GM23248 (cell line): ENCODE measurements around the gene CFAP74. TPM values are rescaled to one million over a fixed set of nuclear protein-coding genes. Genes with fewer than 3 reads are reported as not detected.

Experiments
- DNase-seq: peaks from one replicate; pipeline ENCODE4 v3.0.0-alpha.2; 2015
- H2AFZ ChIP-seq: fragments of 200-600 bp; sonication (generic); 2 replicates; pipeline ENCODE4 v1.6.1; 2016; ENCODE audit warnings: antibody characterized with exemption
- H3F3A ChIP-seq: fragments of 200-600 bp; sonication (generic); 2 replicates; pipeline ENCODE4 v1.6.1; 2016; ENCODE audit warnings: mild to moderate bottlenecking, antibody characterized with exemption, mixed run types; ENCODE audit not compliant: insufficient read depth
- H3K27ac ChIP-seq: fragments of 200-600 bp; sonication (generic); 2 replicates; pipeline ENCODE4 v1.5.1; 2016; ENCODE audit warnings: mild to moderate bottlenecking
- H3K27me3 ChIP-seq: fragments of 200-600 bp; sonication (generic); replicated peaks from 2 replicates; pipeline ENCODE4 v1.6.1; 2016; ENCODE audit warnings: mild to moderate bottlenecking; ENCODE audit not compliant: insufficient read depth
- H3K36me3 ChIP-seq: fragments of 200-600 bp; sonication (generic); 2 replicates; pipeline ENCODE4 v1.6.1; 2016; ENCODE audit warnings: low read depth, mild to moderate bottlenecking
- H3K4me1 ChIP-seq: fragments of 200-600 bp; sonication (generic); 2 replicates; pipeline ENCODE4 v1.6.1; 2016; ENCODE audit warnings: mild to moderate bottlenecking; ENCODE audit not compliant: insufficient read depth
- H3K4me2 ChIP-seq: fragments of 200-600 bp; sonication (generic); one replicate; pipeline ENCODE4 v1.6.1; 2016; ENCODE audit warnings: mild to moderate bottlenecking; ENCODE audit not compliant: unreplicated experiment
- H3K4me3 ChIP-seq: fragments of 200-600 bp; sonication (generic); 2 replicates; pipeline ENCODE4 v1.5.1; 2016; ENCODE audit warnings: mild to moderate bottlenecking
- H3K79me2 ChIP-seq: fragments of 200-600 bp; sonication (generic); 2 replicates; pipeline ENCODE4 v1.6.1; 2016; ENCODE audit warnings: mild to moderate bottlenecking; ENCODE audit not compliant: insufficient read depth
- H3K9ac ChIP-seq: fragments of 200-600 bp; sonication (generic); 2 replicates; pipeline ENCODE4 v1.6.1; 2016; ENCODE audit warnings: mild to moderate bottlenecking
- H3K9me2 ChIP-seq: fragments of 200-600 bp; sonication (generic); 2 replicates; pipeline ENCODE4 v1.6.1; 2016; ENCODE audit warnings: mixed run types, mild to moderate bottlenecking, moderate library complexity; ENCODE audit not compliant: insufficient read depth
- H3K9me3 ChIP-seq: fragments of 200-600 bp; sonication (generic); one replicate; pipeline ENCODE4 v1.6.1; 2017; ENCODE audit warnings: low read depth
- H4K20me1 ChIP-seq: fragments of 200-600 bp; sonication (generic); 2 replicates; pipeline ENCODE4 v1.6.0; 2016; ENCODE audit not compliant: insufficient read depth
- EZH2 ChIP-seq: fragments of 200-600 bp; sonication (generic); IDR thresholded peaks from 2 replicates; pipeline ENCODE4 v1.6.1; 2018; ENCODE audit warnings: antibody characterized with exemption, mild to moderate bottlenecking; ENCODE audit not compliant: insufficient read depth, poor library complexity, severe bottlenecking
- EZH2phosphoT487 ChIP-seq: fragments of 200-600 bp; sonication (generic); IDR thresholded peaks from 2 replicates; pipeline ENCODE4 v1.6.1; 2018; ENCODE audit warnings: antibody characterized with exemption, moderate library complexity, mild to moderate bottlenecking, low read depth; ENCODE audit not compliant: insufficient read depth
- WGBS, 2 experiments: methylation state at CpG; one replicate each; pipeline ENCODE4 v1.1.6; 2015 to 2017; ENCODE audit warnings: low lambda C conversion rate in 2 of 2, low coverage in 1 of 2; ENCODE audit errors: missing lambda C conversion rate in 2 of 2; 5-methylcytosine and 5-hydroxymethylcytosine counted together
- in situ Hi-C: fragments of 300-500 bp; cut with MboI; formaldehyde crosslinking; loops from 2 replicates; pipeline ENCODE4 v1.15.0; 2020
- polyA plus RNA-seq: library from polyadenylated mRNA; unstranded; fragments of >200 nt; fragmentation: Nextera tagmentation; extraction: Ambion mirVana; gene quantifications from 2 replicates; pipeline ENCODE4 v1.2.1, GENCODE V29; 2016
- total RNA-seq: library from RNA; depleted of rRNA; stranded (reverse); fragments of >200 nt; shearing (Covaris generic); gene quantifications from 2 replicates; pipeline ENCODE4 v1.2.3, GENCODE V29; 2014

Gene CFAP74
- total and polyA plus RNA-seq, 2 experiments from 2014 or later: not detected

GRCh38 chr1:1967151-1967550, 36.4 kb downstream of the CFAP74 start:
- Histone ChIP-seq H3K4me3 (no peak overlapping the region), H3K79me2 (no peaks in the 10 kb centered on the region), H3F3A (no peaks in the 10 kb centered on the region), H3K4me2 (no peak overlapping the region), H2AFZ (no peak overlapping the region), H3K9ac (no peak overlapping the region), H3K27me3 (peaks cover 23% of the 10 kb centered on the region), H3K4me1 (no peaks in the 10 kb centered on the region), H3K9me3 (no peaks in the 10 kb centered on the region), H3K36me3 (no peaks in the 10 kb centered on the region), H3K9me2 (no peaks in the 10 kb centered on the region), H3K27ac (no peak overlapping the region), H4K20me1 (no peaks in the 10 kb centered on the region)
- in situ Hi-C loops: no loop called here
- 53% methylated on average over 8 to 16 of the region's 16 CpGs for WGBS, 2 experiments
- TF ChIP-seq EZH2 (no peak), EZH2phosphoT487 (no peak)
- no peak for DNase-seq

- H4K20me1 ChIP-seq: no peaks in the 10 kb centered on the region
- H3K27ac ChIP-seq: no peak overlapping the region
- no peaks in the 10 kb centered on the region for H3K9me2 ChIP-seq
- no peaks in the 10 kb centered on the region for H3K36me3 ChIP-seq
- H2AFZ ChIP-seq: no peak overlapping the region
- H3F3A ChIP-seq: no peaks in the 10 kb centered on the region
- in situ Hi-C loops: no loop called here
- no peak overlapping the region for H3K4me3 ChIP-seq
- TF ChIP-seq EZH2 (no peak), EZH2phosphoT487 (no peak)
- no peaks in the 10 kb centered on the region for H3K79me2 ChIP-seq
- peaks cover 27% of the 10 kb centered on the region for H3K27me3 ChIP-seq
- no peaks in the 10 kb centered on the region for H3K9me3 ChIP-seq
- no peak for DNase-seq
- H3K4me1 ChIP-seq: no peaks in the 10 kb centered on the region
- 34 to 40% methylated on average over 36 to 38 of the region's 38 CpGs for WGBS, 2 experiments
- H3K4me2 ChIP-seq: no peak overlapping the region
- no peak overlapping the region for H3K9ac ChIP-seq
These were observed 37.4 kb downstream of the CFAP74 start for GRCh38 chr1:1966071-1966740.

- no peak overlapping the region for H2AFZ ChIP-seq
- no peak overlapping the region for H3K4me3 ChIP-seq
- H4K20me1 ChIP-seq: no peaks in the 10 kb centered on the region
- H3K4me1 ChIP-seq: no peaks in the 10 kb centered on the region
- 41 to 52% methylated on average over 8 to 10 of the region's 10 CpGs for WGBS, 2 experiments
- no peak for TF ChIP-seq EZH2phosphoT487
- no peak for TF ChIP-seq EZH2
- in situ Hi-C loops: no loop called here
- no peak overlapping the region for H3K27ac ChIP-seq
- H3K9me3 ChIP-seq: no peaks in the 10 kb centered on the region
- H3F3A ChIP-seq: no peaks in the 10 kb centered on the region
- H3K9ac ChIP-seq: no peak overlapping the region
- no peak overlapping the region for H3K4me2 ChIP-seq
- no peaks in the 10 kb centered on the region for H3K79me2 ChIP-seq
- H3K36me3 ChIP-seq: no peaks in the 10 kb centered on the region
- peaks cover 34% of the 10 kb centered on the region for H3K27me3 ChIP-seq
- no peaks in the 10 kb centered on the region for H3K9me2 ChIP-seq
- DNase-seq: no peak
These were observed 38.0 kb downstream of the CFAP74 start for GRCh38 chr1:1965546-1965945.

GRCh38 chr1:1964811-1965210, 38.8 kb downstream of the CFAP74 start:
- Histone ChIP-seq H3K4me1 (no peaks in the 10 kb centered on the region), H3K27ac (no peak overlapping the region), H4K20me1 (no peaks in the 10 kb centered on the region), H3F3A (no peaks in the 10 kb centered on the region), H3K4me3 (no peak overlapping the region), H3K36me3 (no peaks in the 10 kb centered on the region), H3K27me3 (peaks cover 35% of the 10 kb centered on the region), H3K79me2 (no peaks in the 10 kb centered on the region), H3K9ac (no peak overlapping the region), H3K9me2 (no peaks in the 10 kb centered on the region), H3K4me2 (no peak overlapping the region), H2AFZ (no peak overlapping the region), H3K9me3 (no peaks in the 10 kb centered on the region)
- 79 to 80% methylated on average over 23 to 25 of the region's 25 CpGs for WGBS, 2 experiments
- in situ Hi-C loops: no loop called here
- DNase-seq: no peak
- no peak for TF ChIP-seq EZH2
